PC-9 (cell line): ENCODE measurements around the gene SEMA5A.

Experiments used
- EZH2 ChIP-seq: fragments of 200-600 bp; sonication (generic); IDR thresholded peaks from 2 replicates; pipeline ENCODE4 v1.8.0; 2017; ENCODE audit warnings: antibody characterized with exemption, low read depth
- TF ChIP-seq, protein P1 (sequence below): fragments of 200-600 bp; sonication (generic); conservative IDR thresholded peaks from 2 replicates; pipeline ENCODE4 v1.6.1; 2017; ENCODE audit warnings: mixed run types, antibody characterized with exemption, mild to moderate bottlenecking, moderate library complexity

GRCh38 chr5:9553561-9553960 lies 7.7 kb upstream of the SEMA5A start:
- TF ChIP-seq EZH2, result no peak
- TF ChIP-seq, protein P1, sequence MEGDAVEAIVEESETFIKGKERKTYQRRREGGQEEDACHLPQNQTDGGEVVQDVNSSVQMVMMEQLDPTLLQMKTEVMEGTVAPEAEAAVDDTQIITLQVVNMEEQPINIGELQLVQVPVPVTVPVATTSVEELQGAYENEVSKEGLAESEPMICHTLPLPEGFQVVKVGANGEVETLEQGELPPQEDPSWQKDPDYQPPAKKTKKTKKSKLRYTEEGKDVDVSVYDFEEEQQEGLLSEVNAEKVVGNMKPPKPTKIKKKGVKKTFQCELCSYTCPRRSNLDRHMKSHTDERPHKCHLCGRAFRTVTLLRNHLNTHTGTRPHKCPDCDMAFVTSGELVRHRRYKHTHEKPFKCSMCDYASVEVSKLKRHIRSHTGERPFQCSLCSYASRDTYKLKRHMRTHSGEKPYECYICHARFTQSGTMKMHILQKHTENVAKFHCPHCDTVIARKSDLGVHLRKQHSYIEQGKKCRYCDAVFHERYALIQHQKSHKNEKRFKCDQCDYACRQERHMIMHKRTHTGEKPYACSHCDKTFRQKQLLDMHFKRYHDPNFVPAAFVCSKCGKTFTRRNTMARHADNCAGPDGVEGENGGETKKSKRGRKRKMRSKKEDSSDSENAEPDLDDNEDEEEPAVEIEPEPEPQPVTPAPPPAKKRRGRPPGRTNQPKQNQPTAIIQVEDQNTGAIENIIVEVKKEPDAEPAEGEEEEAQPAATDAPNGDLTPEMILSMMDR, result no peak
